Mesothelial cell of epicardium (in vitro differentiated cells): ENCODE data around the gene ASIC2. TPM values are rescaled to one million over a fixed set of nuclear protein-coding genes. Genes with fewer than 3 reads are reported as not detected.

Experiments used
- DNase-seq, 2 experiments: peaks; one replicate each; pipeline ENCODE4 v3.0.0; 2021; ENCODE audit warnings: low spot score in 2 of 2; ENCODE audit not compliant: unreplicated experiment in 2 of 2
- H3K27ac Mint-ChIP-seq: 2 replicates; pipeline ENCODE4 v1.8.0; 2021; ENCODE audit warnings: mixed read lengths
- H3K27me3 Mint-ChIP-seq: 2 replicates; pipeline ENCODE4 v1.8.0; 2021; ENCODE audit warnings: low read depth, mixed read lengths
- H3K36me3 Mint-ChIP-seq: 2 replicates; pipeline ENCODE4 v1.8.0; 2021; ENCODE audit warnings: mixed read lengths
- H3K4me1 Mint-ChIP-seq: 2 replicates; pipeline ENCODE4 v1.8.0; 2021; ENCODE audit warnings: mixed read lengths
- H3K4me3 Mint-ChIP-seq: 2 replicates; pipeline ENCODE4 v1.8.0; 2021; ENCODE audit warnings: mild to moderate bottlenecking, moderate library complexity, mixed read lengths
- H3K9me3 Mint-ChIP-seq: 2 replicates; pipeline ENCODE4 v1.8.0; 2021; ENCODE audit warnings: mixed read lengths
- CTCF ChIP-seq: fragments of 200-600 bp; sonication (generic); IDR thresholded peaks from one replicate; pipeline ENCODE4 v1.5.0; 2021; ENCODE audit warnings: antibody characterized with exemption; ENCODE audit not compliant: unreplicated experiment
- total RNA-seq: library from RNA; stranded (reverse); gene quantifications from 3 replicates; pipeline ENCODE4 v1.2.1, GENCODE V29; 2021

Gene ASIC2
- total RNA-seq, 1 donor from 2014 or later = 3.4 TPM

- DNase-seq = no peak
- no peak for TF ChIP-seq CTCF
- H3K4me1 Mint-ChIP-seq = no peaks in the 10 kb centered on the region
- no peaks in the 10 kb centered on the region for H3K9me3 Mint-ChIP-seq
- H3K27ac Mint-ChIP-seq = no peak overlapping the region
- no peaks in the 10 kb centered on the region for H3K27me3 Mint-ChIP-seq
- H3K36me3 Mint-ChIP-seq = no peaks in the 10 kb centered on the region
- no peak overlapping the region for H3K4me3 Mint-ChIP-seq
Measured at GRCh38 chr17:33242375-33243124, 50.5 kb downstream of the ASIC2 start.

- H3K36me3 Mint-ChIP-seq = no peaks in the 10 kb centered on the region
- H3K9me3 Mint-ChIP-seq = no peaks in the 10 kb centered on the region
- H3K4me1 Mint-ChIP-seq = no peaks in the 10 kb centered on the region
- H3K27me3 Mint-ChIP-seq = no peaks in the 10 kb centered on the region
- DNase-seq = no peak
- no peak overlapping the region for H3K27ac Mint-ChIP-seq
- no peak overlapping the region for H3K4me3 Mint-ChIP-seq
- no peak for TF ChIP-seq CTCF
Measured at GRCh38 chr17:33241390-33241789, 51.7 kb downstream of the ASIC2 start.

GRCh38 chr17:33240362-33240761 is 52.7 kb downstream of the ASIC2 start:
- no peaks in the 10 kb centered on the region for H3K4me1 Mint-ChIP-seq
- no peaks in the 10 kb centered on the region for H3K9me3 Mint-ChIP-seq
- no peak overlapping the region for H3K4me3 Mint-ChIP-seq
- peaks cover 2% of the 10 kb centered on the region for H3K27me3 Mint-ChIP-seq
- no peak for TF ChIP-seq CTCF
- no peak for DNase-seq
- H3K27ac Mint-ChIP-seq = no peak overlapping the region
- no peaks in the 10 kb centered on the region for H3K36me3 Mint-ChIP-seq

- H3K36me3 Mint-ChIP-seq = no peaks in the 10 kb centered on the region
- H3K9me3 Mint-ChIP-seq = no peaks in the 10 kb centered on the region
- no peak overlapping the region for H3K4me3 Mint-ChIP-seq
- no peak overlapping the region for H3K27ac Mint-ChIP-seq
- no peak for DNase-seq
- H3K27me3 Mint-ChIP-seq = peaks cover 2% of the 10 kb centered on the region
- no peaks in the 10 kb centered on the region for H3K4me1 Mint-ChIP-seq
- no peak for TF ChIP-seq CTCF
Measured at GRCh38 chr17:33239702-33240101, 53.4 kb downstream of the ASIC2 start.

GRCh38 chr17:33234930-33235685 is 58.0 kb downstream of the ASIC2 start:
- DNase-seq = no peak
- H3K27ac Mint-ChIP-seq = no peak overlapping the region

More at GRCh38 chr17:33234930-33235685, 58.0 kb downstream of the ASIC2 start:
- Mint-ChIP-seq H3K4me1 (peaks cover 12% of the 10 kb centered on the region), H3K9me3 (no peaks in the 10 kb centered on the region), H3K4me3 (no peak overlapping the region), H3K36me3 (no peaks in the 10 kb centered on the region), H3K27me3 (peaks cover 6% of the 10 kb centered on the region)
- no peak for TF ChIP-seq CTCF
